Measurements from ENCODE around the gene RGS3. TPM values are rescaled to one million over a fixed set of nuclear protein-coding genes. Genes with fewer than 3 reads are reported as not detected.

RGS3 gene
- total RNA-seq, 1 donor = 77.4 TPM

DNA sequence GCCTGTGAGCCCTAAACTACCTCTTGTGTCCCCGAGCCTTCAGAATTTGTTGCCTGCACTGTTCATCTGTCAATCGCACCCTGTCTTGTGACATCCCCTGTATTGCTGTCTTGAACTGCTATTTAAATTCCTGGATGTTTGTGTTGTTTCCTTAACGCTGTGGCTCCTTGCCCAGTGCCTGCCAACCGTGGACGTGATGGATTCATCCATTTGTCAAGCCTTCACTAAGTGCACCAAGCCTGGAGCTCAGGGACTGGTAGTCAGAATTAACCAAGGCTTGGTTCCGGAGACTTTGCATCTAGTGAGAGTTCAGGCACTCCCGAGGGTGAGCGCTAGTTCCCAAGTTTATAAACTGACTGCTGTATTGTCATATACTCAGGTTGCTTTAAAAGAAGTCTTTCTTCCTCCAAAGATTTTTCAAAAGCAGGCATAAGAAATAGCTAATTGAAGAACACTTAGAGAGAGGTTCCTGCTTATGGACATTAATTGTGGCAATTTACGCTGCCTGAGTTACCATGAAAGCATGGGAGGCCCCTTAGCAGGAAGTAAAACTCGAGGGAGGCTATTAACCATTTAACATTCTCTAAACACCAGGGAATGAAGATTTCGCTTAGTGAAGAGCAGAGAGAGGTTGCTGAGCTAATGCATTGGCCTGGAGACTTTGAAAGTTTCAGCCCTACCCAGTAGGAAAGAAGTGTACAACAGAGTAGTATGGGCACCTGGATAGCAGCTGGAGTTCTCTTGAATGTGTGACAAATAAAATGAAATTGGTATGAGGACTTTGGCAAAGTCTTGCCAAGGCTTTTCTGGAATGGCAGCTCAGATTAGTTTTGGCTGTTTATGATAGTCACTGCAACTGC is 29.0 kb downstream of the RGS3 start:
- peaks cover 2% of the 10 kb centered on the region for H3K27me3 ChIP-seq (ENCODE audit: insufficient read depth, low read length)
- no peaks in the 10 kb centered on the region for H3K36me3 ChIP-seq (ENCODE audit: insufficient read depth, low read length)
- peak overlapping the region; percentile 33 for H2AFZ ChIP-seq (ENCODE audit: low read length)
- peaks cover 10% of the 10 kb centered on the region for H3K4me1 ChIP-seq (ENCODE audit: insufficient read depth, low read length)
- no peaks in the 10 kb centered on the region for H3K79me2 ChIP-seq (ENCODE audit: insufficient read depth, low read length)
- peak overlapping the region; percentile 37 for H3K4me2 ChIP-seq (ENCODE audit: insufficient read depth, low read length)
- no peak overlapping the region for H3K4me3 ChIP-seq (ENCODE audit: insufficient read depth, low read length)
- DNase-seq (ENCODE audit: insufficient read length, low spot score, missing footprints) = no peak
- TF ChIP-seq, protein P1, sequence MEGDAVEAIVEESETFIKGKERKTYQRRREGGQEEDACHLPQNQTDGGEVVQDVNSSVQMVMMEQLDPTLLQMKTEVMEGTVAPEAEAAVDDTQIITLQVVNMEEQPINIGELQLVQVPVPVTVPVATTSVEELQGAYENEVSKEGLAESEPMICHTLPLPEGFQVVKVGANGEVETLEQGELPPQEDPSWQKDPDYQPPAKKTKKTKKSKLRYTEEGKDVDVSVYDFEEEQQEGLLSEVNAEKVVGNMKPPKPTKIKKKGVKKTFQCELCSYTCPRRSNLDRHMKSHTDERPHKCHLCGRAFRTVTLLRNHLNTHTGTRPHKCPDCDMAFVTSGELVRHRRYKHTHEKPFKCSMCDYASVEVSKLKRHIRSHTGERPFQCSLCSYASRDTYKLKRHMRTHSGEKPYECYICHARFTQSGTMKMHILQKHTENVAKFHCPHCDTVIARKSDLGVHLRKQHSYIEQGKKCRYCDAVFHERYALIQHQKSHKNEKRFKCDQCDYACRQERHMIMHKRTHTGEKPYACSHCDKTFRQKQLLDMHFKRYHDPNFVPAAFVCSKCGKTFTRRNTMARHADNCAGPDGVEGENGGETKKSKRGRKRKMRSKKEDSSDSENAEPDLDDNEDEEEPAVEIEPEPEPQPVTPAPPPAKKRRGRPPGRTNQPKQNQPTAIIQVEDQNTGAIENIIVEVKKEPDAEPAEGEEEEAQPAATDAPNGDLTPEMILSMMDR (IDR thresholded peaks at IDR 0.05; ENCODE audit: extremely low read depth, low read depth, low read length) = no peak
- H4K20me1 ChIP-seq (ENCODE audit: insufficient read depth, low read length) = no peaks in the 10 kb centered on the region
- peak overlapping the region; percentile 15 for H3K27ac ChIP-seq (ENCODE audit: low read depth, low read length)
- H3K9me3 ChIP-seq (ENCODE audit: low read depth, low read length) = no peaks in the 10 kb centered on the region

DNA sequence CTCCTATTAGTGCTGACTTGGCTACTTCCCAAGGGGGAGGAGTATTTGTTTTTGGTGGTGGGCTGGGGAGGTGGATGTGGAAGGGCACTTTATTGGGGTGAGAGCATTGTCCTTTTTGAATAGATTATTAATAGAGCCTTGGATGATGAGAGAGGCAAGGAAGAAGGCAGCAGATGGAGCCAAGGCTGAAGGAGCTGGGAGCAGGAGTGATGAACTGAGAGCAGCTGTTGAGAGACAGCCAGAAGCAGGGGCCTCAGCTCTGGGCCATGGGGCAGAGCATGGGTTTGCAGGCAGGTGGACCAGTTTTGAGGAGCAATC is 29.6 kb downstream of the RGS3 start:
- no peaks in the 10 kb centered on the region for H3K79me2 ChIP-seq (ENCODE audit: insufficient read depth, low read length)
- no peak overlapping the region for H2AFZ ChIP-seq (ENCODE audit: low read length)
- DNase-seq (ENCODE audit: insufficient read length, low spot score, missing footprints) = no peak
- no peak overlapping the region for H3K27ac ChIP-seq (ENCODE audit: low read depth, low read length)
- H3K27me3 ChIP-seq (ENCODE audit: insufficient read depth, low read length) = peaks cover 2% of the 10 kb centered on the region
- no peaks in the 10 kb centered on the region for H4K20me1 ChIP-seq (ENCODE audit: insufficient read depth, low read length)
- TF ChIP-seq, protein P1 (IDR thresholded peaks at IDR 0.05; ENCODE audit: extremely low read depth, low read depth, low read length) = no peak
- no peaks in the 10 kb centered on the region for H3K9me3 ChIP-seq (ENCODE audit: low read depth, low read length)
- H3K4me3 ChIP-seq (ENCODE audit: insufficient read depth, low read length) = no peak overlapping the region
- no peaks in the 10 kb centered on the region for H3K36me3 ChIP-seq (ENCODE audit: insufficient read depth, low read length)
- H3K4me2 ChIP-seq (ENCODE audit: insufficient read depth, low read length) = no peak overlapping the region
- peaks cover 10% of the 10 kb centered on the region for H3K4me1 ChIP-seq (ENCODE audit: insufficient read depth, low read length)

DNA sequence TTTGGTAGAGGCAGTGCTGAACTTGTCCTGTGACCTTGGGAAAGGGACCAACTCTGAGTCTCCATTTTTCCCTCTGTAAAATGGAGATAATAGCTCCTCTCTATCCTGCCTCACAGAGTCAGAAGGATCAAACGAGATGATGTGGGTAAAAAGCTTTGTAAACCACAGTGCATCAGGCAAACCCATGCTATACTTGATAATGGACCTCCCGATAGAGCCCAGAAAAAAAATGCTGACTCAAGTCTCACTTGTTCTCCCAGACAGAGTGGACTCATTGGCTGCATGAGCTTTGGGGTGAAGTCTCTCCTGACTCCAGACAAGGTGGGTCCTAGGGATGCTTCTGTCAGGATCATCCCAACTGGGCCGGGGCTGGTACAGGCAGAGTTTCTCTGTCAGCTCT is 32.0 kb downstream of the RGS3 start:
- no peak for DNase-seq (ENCODE audit: insufficient read length, low spot score, missing footprints)
- no peak overlapping the region for H3K4me3 ChIP-seq (ENCODE audit: insufficient read depth, low read length)
- peaks cover 10% of the 10 kb centered on the region for H3K4me1 ChIP-seq (ENCODE audit: insufficient read depth, low read length)
- H4K20me1 ChIP-seq (ENCODE audit: insufficient read depth, low read length) = no peaks in the 10 kb centered on the region
- no peak overlapping the region for H3K27ac ChIP-seq (ENCODE audit: low read depth, low read length)
- no peaks in the 10 kb centered on the region for H3K79me2 ChIP-seq (ENCODE audit: insufficient read depth, low read length)
- no peaks in the 10 kb centered on the region for H3K36me3 ChIP-seq (ENCODE audit: insufficient read depth, low read length)
- no peaks in the 10 kb centered on the region for H3K9me3 ChIP-seq (ENCODE audit: low read depth, low read length)
- H3K4me2 ChIP-seq (ENCODE audit: insufficient read depth, low read length) = no peak overlapping the region
- TF ChIP-seq, protein P1 (IDR thresholded peaks at IDR 0.05; ENCODE audit: extremely low read depth, low read depth, low read length) = no peak
- no peak overlapping the region for H2AFZ ChIP-seq (ENCODE audit: low read length)
- peaks cover 2% of the 10 kb centered on the region for H3K27me3 ChIP-seq (ENCODE audit: insufficient read depth, low read length)

DNA sequence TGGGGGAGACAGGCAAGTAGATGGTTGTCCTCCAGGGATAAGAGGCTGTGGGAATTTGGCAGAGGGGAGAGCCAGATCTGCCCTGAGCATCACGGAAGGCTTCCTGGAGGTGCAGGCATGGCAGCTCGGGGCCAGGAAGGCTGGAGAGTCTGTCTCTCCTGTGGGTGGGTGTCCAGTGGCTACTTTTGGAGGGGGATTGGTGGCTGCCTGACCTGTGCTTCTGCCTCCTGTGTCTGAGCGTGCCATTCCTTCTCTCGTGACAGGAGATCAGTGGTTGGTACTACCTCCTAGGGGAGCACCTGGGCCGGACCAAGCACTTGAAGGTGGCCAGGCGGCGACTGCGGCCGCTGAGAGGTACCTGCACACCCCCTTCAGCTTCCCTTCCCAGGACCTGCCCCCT is 33.5 kb downstream of the RGS3 start:
- Histone ChIP-seq H2AFZ (ENCODE audit: low read length) (no peak overlapping the region), H4K20me1 (ENCODE audit: insufficient read depth, low read length) (no peaks in the 10 kb centered on the region), H3K79me2 (ENCODE audit: insufficient read depth, low read length) (no peaks in the 10 kb centered on the region), H3K4me1 (ENCODE audit: insufficient read depth, low read length) (peaks cover 9% of the 10 kb centered on the region), H3K27me3 (ENCODE audit: insufficient read depth, low read length) (peaks cover 2% of the 10 kb centered on the region), H3K9me3 (ENCODE audit: low read depth, low read length) (no peaks in the 10 kb centered on the region), H3K4me2 (ENCODE audit: insufficient read depth, low read length) (no peak overlapping the region), H3K27ac (ENCODE audit: low read depth, low read length) (no peak overlapping the region), H3K4me3 (ENCODE audit: insufficient read depth, low read length) (no peak overlapping the region), H3K36me3 (ENCODE audit: insufficient read depth, low read length) (no peaks in the 10 kb centered on the region)
- TF ChIP-seq, protein P1 (IDR thresholded peaks at IDR 0.05; ENCODE audit: extremely low read depth, low read depth, low read length) = no peak
- DNase-seq (ENCODE audit: insufficient read length, low spot score, missing footprints) = no peak

Measured in osteoblast (primary cell).